Fibroblast of upper back skin (primary cell): ENCODE data around the gene RPH3AL.

Experiments
- DNase-seq: peaks from one replicate; pipeline ENCODE4 v3.0.0-alpha.2; 2013

Gene RPH3AL

DNA sequence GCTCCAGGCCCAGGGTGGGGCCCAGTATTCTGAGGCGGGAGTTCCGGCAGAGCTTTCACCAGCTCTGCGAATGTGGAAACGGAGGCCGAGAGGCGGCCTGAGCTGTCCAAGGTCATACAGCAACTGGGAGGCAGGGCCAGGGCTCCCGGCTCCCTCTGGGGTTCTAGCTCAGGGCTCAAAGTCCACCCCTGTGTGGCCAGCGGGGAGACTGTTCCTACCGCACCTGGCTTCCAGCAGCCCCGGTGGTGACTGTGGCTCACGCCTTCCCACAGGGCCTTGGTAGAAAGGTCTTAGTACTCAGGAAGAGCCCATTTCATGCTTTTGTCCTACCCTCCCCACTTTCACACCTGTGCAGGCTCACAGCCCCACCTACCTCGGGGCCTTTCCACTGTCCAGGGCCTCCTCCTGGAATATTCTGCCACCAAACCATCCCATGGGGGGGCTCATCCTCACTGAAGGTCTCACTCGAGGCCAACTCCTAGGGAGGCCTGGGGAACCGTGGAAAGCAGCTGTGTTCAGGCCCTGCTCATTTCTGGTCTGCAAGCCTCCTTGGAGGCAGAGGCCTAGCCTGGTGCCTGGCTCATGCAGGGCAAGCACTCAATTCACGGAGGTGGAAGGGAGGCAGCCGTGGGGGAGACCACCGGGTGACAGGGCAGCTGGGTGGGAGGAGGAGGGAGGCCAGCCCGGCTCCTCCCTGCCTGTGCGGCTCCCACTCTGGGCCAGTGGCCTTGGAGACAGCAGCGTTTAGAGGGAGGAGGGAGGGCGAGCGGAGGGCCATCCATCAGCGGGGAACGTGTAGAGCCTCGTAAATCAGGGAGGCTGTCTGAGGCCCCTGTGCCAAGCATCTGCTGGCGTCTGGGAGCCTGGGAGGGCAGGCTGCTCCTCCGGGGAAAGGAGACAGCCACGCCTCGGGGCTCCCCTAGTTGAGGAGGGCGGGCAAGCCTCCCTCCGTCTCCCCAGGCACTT, 158.5 kb downstream of the RPH3AL start:
- DNase-seq = no peak

DNA sequence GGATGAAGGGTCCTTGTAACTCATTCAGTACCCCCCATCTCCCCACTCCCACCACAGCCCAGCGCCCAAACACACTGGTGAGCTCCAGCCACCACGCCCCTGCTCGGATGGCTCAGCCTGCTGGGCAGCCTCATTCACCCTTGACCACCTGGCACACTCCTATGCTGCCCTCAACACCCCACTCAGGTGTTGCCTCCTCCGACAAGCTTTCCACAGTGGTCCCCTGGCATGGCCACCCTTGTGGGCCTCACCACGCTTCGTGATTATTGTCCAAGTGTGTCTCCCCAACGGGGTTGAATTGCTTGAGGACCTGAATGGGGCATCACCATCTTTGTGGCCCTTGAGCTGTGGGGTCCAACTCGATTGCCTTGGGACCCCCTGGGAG, 159.2 kb downstream of the RPH3AL start:
- no peak for DNase-seq

DNA sequence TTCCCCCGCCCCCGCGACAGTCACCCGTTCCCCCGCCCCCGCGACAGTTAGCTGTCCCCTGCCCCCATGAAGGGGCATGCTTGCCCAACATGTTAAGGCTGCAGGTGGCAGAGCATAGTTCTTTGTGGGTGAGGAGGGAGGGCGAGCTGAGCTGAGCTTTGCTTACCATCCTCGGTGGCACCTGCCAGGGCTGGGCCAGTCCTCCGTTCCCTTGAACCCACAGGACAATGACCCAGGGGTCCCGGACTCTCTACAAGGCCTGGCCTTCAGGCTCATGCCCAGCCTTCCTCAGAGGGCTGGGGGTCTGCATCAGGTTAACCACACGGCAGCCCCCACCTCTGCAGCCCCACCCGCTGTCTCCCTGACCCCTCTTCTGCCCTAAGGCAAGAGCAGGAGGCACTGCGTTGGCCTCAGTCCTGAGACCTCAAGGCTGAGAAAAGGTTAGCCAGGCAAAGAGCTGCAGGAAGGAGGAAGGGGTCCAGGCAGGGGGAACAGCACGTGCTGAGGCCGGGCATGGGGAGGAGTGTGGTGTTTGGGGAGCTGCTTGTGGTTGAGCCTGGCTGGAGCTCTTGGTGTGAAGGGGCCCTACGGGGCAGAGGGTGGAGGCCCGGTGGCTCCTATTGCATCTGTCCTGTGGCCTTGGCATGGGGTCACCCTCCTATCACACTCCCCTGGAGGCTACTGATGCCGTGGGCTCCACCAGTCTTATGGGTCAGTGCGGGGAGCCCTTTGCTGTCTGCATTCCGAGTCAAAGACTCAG, 159.8 kb downstream of the RPH3AL start:
- no peak for DNase-seq

DNA sequence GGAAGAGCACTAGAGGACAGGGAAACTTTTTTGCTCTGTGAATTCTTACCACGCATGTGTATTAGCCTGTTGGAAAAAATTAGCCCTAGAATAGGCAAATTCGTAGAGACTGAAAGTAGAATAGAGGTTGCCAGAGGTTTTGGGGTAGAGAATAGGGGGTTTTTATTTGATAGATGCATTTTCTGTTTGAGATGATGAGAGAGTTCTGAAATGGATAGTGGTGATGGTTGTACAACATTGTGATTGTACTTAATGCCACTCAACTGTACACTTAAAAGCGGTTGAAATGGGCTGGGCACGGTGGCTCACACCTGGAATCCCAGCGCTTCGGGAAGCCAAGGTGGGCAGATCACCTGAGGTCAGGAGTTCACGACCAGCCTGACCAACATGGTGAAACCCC, 163.2 kb downstream of the RPH3AL start:
- no peak for DNase-seq

DNA sequence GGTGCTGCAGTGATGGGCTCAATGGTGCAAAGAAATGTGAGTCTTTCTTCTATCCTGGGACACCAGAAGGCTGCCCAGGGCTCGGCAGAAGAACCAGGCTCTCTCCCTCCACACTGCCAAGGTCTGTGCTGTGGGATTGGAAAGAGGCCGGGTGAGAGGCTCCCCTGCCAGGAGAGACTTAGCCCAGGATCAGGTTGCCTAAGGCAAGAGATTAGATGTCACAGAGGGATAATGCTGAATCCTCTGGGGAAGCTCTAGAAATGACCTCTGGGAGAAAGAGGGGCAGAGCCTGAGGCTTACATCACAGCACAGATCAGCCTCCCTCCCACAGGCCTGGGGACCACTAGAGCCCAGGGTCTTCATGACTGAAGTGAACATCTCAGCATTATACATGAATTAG, 165.5 kb downstream of the RPH3AL start:
- no peak for DNase-seq

DNA sequence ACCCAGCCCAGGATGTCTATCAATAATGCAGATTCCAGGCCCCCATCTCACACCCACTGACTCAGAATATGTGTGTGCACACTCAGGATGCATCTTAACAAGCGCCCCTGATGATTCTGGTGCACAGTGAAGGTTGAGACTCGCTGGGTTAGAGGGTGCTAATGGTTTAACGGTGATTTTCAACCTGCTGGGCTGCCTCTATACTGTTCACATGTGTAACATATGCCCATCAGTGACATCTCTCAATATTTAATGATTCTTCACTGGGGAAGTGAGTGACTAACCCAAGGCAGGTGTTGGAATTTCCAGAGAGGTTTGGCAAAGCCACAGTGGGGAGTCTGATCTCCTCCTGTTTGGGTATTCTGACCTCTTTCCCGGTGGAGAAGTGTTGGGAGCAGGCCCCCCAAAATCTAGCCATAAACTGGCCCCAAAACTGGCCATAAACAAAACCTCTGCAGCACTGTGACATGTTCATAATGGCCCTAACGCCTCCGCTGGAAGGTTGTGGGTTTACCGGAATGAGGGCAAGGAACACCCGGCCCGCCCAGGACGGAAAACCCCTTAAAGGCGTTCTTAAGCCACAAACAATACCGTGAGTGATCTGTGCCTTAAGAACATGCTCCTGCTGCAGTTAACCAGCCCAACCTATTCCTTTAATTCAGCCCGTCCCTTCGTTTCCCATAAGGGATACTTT, 167.0 kb downstream of the RPH3AL start:
- DNase-seq = no peak

DNA sequence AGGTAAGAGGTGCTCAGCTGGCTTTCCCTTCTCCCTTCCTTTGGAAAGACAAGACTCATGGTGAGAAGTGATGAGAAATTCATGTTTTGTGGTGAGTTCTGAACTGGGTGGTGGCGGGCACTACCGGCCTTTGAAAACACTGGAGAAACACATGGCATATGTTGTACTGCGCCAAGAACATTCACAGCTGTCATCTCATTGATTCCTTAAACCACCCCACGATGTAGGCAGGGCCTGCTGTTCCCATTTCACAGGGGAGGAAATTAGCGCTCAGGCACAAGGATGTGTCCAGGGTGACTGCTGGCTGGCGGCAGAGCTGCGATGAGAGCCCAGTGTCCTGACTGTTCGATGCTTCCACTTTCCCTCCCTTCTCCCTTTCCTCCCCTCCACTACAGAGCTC, 169.6 kb downstream of the RPH3AL start:
- no peak for DNase-seq

DNA sequence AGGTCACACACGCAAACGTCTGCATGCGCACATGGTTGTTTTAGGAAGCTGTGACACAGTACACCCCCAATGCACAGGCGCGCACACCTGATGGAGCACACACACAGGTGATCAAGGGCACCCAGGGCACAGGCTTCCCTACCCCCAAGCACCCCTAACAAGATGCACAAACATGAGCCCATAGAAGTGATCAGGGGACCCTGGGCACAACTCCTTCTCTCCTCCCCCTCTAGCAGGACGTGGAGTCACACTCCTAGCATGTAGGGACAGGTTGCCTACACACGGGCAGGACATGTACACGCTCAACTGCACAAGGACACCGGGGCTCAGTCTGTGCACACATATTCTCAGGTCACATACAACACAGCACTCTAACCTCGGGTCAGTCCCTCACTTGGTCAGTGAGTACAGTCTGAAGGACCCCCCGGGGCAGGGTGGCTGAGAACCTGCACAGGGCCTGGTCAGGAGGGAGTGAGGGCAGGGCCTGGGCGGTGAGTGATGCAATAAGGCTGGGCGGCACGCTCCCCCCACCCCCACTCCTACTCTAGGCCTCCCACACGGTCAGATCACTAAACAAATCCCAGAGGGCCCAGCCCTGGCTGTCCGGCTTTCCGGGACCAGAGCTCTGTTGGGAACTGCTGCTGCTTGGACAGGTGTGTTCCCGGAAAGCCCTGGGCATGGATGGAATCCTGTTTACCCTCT, 170.4 kb downstream of the RPH3AL start:
- no peak for DNase-seq

DNA sequence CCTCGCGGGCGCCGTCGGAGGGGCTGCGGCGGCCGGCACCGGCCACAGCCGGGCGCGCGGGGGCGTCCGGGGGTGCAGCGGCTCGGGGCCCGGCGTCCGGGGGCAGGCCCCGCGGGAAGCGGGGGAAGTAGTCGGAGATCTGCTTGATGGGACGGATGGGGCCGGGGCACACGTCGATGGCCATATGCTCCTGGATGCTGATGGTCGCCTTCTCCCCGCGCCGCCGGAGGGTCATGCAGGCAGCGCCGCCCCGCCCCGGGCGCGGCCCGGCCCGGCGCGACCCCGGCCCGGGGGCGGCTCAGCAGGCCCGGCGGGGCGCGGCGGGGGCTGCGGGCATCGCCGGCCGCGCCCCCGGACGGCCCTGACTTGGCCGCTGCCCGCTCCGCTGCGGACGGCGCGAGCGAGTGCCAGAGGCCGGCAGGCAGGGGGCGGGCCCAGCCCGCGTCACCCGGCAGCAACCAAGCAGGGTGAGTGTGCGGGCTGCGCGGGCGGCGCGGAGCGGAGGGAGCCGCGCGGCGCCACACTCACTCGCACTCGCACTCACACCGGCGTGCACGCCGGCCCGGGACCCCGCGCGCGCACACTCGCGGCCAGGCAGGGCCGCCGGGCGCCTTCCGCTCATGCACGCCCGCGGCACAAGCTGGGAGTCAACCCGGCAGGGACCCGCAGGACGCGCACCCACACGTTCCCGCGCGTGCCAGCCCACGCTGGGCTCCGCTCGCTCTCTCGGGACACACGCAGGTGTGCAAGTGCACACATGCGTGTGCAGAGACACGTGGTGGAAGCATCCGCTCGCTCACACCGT, 171.2 kb downstream of the RPH3AL start, which contains the start of gene DOC2B:
Gene DOC2B (minus strand): TSS at position 406 of the 805 bp plus-strand sequence. CDS start 171 bp downstream, at position 235.
- DNase-seq = no peak

DNA sequence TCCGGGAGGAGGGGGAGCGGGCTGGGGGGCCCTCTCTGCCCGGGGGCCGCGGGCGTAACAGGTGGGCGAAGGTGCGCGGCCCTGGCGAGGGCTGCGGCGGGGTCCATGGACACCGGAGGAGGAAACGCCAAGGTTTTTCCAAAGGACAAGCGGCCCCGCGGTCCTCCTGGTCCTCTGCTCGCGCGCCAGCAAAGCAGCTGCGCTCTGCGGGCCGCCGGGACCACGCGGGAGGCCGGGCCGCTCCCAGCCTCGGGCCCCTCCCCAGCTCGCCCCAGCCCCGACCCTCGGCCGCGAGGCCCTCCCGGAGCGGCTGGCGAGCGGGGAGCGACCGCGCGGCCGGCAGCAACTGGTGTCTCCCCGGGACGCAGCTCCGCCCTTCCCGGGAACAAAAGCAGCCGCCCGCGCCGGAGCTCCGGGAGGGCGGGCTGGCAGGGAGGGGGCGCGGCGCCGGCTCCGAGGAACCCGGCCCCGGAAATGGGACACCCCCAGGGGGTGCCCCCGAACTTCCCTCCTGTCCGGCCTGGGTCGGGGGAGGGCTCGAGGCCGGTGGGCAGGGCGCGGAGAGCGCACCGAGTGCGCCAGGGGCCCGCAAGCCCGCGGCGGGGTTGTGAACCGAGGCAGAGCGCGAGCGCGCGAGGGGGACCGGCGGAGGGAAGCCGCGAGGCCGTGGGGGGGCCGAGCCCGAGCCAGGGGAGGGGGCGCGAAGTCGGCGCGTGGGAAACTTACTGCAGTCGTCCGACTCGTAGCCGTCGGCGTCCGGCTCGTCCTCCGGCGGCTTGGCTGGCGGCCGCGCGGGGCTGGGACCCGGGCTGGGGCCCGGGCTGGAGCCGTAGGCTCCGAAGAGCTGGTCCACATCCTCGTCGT, 172.0 kb downstream of the RPH3AL start:
- DNase-seq = no peak

DNA sequence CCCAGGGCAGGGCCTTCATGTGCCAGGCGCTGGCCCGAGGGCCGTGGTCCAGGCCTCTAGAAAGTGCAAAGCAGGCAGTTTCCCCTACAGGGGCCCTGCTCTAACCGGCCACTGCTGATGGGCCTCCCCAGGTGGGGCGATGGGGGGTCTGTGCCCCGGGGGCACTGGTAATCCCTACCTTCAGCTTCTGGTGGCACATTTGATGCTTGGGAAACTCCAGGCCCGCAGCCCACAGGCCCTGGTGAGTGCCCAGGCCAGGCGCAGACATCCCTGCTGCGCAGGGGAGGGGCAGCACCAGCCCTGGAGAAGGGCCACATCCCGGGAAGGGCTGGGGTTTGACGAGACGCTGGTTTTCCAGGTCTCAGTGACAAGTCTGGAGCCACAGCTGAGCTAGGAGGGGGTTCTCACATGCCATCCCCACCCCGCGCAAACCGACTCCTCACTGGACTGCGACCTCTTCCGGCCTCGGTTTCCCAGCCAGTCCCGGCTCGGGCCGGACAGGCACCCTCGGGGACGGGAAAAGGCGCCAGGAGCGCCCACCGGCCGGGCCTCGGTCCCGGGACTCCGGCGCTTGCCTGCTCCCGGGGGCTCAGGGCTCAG, 172.7 kb downstream of the RPH3AL start:
- no peak for DNase-seq

DNA sequence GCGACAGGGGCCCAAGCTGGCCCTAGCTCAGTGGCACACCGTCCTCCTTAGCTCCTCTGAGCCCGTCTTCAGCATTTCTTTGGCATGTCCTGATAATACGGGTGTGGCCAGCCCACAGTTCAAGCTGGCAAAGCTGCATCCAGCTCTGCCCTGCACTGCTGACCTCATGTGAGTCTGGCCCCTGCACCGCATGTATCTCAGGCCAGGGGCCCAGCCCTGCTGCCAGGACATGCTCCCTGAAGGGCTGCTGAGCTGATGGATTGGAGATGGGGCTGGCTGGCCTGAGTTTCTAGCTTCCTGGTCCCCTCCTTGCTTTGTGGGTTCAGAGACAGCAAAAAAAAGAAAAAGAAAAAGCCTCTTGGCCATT, 173.6 kb downstream of the RPH3AL start:
- no peak for DNase-seq

DNA sequence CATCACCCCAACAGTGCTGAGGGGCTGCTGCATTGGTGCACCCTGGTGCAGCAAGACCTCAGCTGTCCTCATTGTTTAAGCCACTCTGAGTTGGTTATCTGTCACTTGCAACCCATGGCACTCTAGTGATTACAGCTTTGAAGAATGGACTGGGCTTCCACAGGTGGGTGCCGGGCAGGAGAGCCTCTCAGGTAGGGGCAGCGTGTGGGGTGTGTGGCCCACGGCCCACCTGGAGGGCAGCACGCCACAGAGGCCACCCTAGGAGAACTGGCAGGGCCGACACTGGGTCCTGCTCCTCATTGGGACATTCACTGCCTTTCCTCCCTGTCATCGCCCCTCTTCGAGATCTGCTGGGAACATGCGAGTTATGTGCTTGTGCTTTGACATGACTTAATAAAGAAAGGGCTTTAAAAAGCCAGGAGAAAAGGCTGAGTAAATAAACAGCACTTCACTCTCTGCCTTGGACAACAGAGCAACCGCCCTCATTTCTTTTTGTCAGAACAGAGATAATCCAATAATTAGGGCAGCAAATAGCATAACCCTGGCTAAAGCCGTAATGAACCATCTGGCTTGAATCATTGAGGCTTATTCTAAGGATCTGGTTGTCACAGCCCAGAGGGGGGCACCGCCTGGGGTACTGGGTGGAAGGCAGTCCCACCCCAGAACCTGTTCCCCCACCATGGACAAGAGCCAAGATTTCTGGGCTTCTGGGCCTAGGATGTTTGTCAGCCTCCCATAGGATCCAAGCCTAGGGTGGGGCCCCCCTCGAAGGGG, 174.1 kb downstream of the RPH3AL start:
- no peak for DNase-seq

DNA sequence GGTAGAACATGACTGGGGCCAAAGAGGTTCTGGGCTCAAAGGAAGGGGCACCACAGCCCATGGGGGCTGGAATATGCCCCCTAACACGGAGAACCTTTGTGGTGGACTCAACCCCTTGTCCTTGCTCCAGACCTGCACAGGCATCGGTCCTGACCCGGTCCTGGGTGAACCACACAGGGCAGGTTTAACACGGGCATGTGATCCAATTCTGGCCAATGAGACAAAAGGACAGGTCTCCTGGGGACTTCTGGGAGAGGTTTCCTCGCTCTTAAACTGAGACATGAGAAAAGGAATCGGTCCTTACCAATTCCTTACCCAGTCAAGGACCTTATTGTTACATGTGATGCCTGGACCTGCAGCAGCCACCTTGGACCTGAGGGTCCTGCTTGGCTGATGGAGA, 174.8 kb downstream of the RPH3AL start:
- DNase-seq = no peak

DNA sequence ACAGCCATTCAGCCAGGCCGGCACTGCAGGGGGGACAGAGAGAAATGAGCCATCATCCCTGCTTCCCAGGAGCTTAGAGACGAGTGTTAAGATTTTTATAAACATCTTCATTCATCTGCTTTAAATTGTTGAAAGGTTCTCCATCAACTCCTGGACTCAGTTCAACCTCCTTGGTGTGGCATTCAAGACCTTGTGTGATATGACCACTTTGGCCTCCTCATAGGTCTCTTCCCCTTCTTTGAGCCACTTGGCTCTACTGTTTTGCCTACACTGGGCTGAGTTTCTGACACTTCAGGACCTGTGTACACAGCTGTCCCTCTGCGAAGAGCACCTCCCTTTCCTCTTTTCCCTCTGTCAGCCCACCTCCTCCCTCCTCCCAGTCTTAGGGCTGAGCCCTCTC, 175.5 kb downstream of the RPH3AL start:
- DNase-seq = no peak

DNA sequence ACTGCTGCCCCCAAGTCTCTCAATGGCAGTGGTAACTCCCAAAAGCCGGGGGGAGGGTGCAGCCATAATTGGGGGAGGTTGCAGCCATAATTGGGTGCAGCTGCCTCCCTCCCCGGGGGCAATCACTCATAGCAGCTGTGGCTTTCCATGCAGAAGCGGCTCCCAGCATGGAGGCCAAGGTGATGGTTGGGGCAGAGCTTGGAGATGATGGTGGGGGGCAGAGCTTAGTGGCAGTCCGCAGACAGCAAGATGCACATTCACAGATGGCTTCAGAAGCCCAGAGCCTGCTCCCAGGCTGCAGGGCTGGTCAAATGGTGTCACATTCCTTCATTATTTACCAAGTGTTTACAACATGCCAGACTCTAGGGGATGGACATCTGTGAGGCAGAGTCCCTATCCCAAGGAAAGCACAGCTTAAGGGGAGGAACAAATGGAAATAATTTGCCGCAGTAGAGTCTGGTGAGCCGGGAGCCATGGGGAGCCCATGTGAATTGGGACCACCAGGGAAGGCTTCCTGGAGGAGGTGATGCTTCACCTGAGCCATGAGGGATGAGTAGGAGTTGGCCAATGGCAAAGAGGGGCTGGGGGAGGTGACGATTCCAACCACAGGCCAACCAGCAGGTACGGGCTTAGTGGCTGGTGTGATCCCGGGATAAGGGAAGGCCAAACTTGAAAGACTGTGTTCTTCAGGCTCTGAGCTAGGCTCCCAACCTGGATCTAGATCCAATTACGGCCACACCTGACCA, 179.3 kb downstream of the RPH3AL start:
- DNase-seq = no peak

DNA sequence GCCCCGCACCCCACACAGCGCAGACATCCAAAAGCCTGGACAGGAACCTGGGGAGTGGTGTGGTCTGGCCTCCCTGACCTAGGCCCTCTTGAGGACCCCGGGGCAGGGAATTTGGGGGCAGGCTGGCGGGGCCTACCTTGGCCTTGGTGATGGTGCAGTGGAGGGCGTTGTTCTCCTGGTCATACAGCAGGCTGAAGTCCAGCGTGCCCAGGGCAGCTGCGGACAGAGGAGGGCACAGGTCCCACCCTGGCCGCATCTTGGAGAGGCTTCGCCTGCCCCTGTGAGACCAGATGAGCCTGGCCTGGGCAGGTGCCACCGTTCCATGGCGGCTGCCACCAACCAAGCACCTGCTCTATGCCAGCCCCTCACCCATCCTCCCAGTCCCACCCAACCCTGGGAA, 180.2 kb downstream of the RPH3AL start:
- no peak for DNase-seq

DNA sequence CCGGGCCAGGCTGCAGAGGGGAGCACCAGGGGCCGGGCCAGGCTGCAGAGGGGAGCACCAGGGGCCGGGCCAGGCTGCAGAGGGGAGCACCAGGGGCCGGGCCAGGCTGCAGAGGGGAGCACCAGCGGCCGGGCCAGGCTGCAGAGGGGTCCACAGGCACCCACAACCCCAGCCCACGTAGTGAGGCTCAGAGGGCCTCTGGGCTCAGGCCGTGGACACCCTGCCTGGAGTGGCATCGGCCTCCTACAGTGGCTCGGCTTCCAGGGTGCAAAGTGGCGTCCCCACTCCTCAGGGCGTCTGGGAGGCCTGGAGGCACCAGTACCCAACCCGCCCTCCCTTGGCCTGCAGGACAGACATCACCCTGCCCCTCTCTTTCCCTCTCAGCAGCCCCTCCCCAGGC, 180.7 kb downstream of the RPH3AL start:
- DNase-seq = no peak

DNA sequence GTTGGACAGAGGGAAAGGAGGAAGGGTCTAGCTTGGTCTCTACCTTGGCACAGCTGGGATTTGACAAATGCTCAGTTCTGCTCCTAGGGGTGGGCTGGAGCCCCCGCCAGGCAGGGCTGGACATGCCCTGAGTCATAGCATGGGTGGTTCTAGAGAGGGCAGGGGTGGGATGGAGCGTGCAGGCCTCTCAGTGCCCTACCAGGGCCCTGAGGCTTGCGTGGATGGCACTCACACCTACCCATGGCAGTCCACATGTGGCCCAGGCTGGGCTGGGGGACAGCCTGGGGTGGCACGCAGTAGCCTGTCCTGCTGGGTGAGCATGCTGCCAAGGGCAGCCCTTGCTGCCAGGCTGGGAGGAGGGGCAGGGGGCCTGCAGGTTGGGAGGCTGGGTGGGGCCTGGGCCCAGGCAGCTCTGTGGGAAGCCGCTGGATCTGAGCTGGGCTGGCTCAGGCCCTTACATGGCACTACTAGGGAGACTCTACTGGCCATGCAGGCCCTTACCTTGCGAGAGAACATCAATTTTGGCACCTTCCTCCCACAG, 182.4 kb downstream of the RPH3AL start:
- DNase-seq = no peak
